UCSD-AML1 (cell line): Measurements from ENCODE around the gene NHS.
"Not testable (repeated sequence)": the region's sequence is repeated elsewhere in the genome, so short reads cannot be mapped to it uniquely, and the experiment has no call there.

Experiments used
- DNase-seq: peaks from one replicate; lab custom pipeline; 2025; ENCODE audit not compliant: unreplicated experiment; lab: John Stamatoyannopoulos, UW

The NHS gene

DNA sequence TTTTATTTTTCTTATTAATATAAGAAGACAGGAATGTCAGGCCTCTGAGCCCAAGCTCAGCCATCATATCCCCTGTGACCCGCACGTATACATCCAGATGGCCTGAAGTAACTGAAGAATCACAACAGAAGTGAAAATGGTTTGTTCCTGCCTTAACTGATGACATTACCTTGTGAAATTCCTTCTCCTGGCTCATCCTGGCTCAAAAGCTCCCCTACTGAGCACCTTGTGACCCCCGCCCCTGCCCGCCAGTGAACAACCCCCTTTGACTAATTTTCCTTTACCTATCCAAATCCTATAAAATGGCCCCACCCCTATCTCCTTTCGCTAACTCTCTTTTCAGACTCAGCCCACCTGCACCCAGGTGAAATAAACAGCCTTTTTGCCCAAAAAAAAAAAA lies 71.3 kb downstream of the NHS start:
- not testable (repeated sequence) for DNase-seq

DNA sequence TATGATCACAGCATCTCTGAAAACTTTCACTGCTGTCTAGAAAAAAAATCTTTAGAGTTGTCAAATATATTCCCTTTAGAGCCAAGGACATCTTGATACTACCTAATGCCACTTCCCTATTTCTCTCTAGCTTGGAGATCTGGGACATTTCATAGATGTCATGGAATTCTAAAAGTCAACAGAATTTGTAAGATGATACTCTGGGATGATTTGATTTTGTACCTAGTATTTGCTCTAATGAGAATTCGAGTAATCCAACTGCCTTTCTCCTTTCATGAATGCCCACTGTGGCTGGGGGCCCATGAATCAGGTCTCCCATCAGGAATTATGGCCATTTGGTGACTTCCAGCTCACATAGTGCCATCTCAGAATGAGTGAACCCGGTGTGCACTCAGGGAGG lies 73.2 kb downstream of the NHS start:
- DNase-seq: no peak

DNA sequence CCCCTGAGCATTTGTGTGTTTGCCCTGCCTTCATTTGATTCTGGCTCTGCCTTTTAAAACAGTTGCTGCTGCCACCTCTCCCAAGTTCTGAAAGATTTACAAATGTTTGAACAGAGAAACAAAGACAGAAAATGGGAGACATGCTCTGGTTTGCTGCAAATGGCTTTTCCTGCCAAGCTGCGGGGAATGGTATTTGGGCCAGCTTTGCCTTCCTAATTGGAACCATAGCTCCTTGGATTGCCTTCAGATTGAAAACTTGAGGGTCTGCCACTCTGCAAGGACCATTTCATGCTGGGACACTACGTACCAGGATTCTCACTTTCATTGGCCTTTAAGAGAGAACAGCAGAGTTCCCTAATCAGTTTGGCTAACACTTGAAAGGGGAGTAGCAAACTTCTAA lies 74.9 kb downstream of the NHS start:
- DNase-seq: no peak

DNA sequence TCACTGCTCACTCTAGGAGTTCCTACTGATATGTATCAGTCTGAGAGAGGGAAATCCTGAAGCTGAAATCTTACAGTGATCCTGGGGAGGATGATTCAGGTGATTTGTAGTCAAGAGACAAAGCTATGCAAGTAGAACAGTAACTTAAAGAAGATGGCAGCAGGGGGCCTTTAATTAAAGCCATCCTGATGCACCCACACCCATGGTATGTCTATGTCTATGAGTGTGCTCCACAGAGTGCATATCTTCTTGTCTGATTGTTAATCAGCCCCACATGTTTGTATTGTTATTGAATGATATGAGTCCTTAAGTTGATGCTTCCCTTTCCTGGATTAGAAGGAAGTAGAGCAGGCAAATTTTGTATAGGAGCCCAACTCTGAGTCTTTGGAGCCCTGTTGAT lies 78.8 kb downstream of the NHS start:
- no peak for DNase-seq

DNA sequence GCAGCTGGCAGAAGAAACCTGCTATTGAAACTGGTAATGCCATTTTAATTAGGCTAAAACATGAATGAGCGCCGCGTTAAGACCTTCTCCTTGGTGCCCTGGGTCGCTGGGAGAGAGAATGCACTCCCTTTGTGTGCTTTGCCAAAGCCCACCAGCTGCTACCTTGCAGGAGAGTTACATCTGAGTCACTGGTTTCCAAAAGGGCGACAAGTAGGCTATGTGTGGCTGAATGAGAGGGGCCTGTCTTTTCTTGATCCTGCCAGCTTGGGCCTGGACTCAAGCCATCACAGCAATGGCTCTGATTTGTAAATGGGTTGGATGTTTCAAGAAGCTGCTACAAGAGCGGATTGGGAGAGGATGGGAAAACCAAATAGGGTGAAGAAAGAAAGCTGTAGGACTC lies 81.5 kb downstream of the NHS start:
- no peak for DNase-seq

DNA sequence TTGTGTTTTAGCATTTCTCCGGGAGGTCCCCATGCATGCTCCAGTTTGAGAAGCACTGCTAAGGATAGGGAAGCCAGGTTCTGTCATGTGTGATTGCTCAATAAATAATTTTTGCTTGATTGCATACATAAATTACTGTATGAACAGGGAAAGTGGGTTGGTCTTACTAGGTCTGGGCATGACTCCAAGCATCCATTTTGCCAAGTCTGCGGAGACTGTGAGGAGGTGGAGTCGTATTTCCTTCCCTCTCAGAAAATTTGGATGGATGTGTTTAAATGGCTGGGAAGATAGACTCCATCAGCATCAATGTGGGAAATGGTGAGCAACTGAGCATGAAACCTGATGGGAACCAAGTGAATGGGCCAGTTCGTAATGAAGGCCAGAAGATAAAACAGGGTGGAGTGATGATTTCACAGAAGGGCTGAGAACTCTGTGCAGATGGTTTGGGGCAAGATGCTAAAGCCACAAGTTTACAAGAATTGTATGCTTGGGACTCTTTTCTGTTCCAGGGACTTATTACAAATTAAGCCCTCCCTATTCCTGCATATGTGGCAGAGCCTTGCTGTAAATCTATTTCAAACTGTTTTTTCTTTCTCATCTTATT lies 84.1 kb downstream of the NHS start:
- no peak for DNase-seq

DNA sequence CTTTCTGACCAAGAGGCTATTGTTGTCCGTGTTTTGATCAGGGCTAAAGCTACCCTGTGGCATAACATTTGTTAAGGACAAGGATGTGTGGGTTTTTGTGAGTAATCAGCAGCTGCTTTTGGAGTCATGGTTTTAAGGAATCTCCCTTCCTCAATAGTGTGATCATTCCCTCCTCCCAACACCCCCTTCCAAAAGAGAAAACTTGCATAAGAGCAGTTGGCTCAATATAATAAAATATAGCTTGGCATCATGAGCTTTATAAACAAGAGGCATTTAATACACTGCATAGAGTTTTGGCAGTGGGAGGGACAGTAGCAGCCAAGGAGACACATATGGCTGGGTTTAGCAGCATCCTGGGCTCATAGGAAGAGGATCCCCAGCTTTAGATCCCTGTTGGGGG lies 84.7 kb downstream of the NHS start:
- no peak for DNase-seq

DNA sequence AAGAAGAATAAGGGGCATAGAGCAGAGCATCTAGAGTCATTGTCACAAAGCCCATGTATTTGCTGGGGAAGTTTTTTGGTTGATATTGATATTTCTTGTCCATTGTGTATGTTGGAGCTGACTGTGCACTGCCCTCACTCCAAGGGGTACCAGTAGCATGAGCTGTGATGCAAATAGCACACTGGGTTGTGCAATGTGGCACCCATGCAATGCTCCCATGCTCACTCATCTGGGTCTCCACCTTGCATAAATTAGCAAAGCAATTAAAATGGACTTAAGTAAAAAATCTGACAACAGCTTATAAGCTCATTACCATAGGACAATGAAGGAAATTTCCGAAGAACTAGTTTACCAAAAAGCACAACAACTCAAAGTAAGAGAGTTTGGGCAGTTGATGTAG lies 87.9 kb downstream of the NHS start:
- DNase-seq: no peak

DNA sequence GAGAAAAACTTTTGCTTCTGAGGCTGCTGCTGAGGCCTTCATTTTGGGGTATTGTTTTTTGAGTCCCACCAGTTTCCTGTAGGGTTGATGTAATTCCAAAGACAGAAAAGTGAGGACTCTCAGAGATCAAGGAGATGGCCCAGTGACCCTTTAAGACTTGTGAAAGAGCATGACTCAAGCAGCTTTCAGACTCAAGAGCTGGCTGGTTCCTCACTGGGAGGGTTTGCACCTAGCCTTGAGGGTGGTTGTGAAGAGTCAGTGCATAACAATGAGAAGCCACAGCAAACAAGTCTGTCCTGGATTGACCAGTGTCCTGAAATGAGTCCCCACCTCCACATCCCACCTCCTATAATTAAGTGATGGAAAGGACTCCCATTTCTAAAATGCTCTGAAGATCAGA lies 89.2 kb downstream of the NHS start:
- no peak for DNase-seq

DNA sequence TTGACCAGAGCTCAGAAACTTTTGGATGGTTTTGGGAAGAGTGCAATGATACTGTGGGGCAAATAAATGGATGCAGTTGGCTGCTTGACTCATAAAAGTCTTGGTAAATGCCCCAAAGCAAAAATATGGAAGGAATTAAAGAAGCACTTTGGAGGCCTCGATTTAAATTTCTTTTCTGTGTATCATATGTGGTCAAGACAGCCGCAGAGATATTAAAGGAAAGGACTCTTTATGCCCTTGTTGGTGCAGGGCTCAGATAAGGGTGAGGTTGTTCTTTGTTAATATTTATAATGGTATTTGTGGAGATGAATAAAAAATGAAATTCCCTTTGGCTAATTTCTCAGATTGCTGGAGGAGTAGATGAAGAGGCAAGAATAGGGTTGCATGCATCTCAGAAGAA lies 90.2 kb downstream of the NHS start:
- DNase-seq: no peak

DNA sequence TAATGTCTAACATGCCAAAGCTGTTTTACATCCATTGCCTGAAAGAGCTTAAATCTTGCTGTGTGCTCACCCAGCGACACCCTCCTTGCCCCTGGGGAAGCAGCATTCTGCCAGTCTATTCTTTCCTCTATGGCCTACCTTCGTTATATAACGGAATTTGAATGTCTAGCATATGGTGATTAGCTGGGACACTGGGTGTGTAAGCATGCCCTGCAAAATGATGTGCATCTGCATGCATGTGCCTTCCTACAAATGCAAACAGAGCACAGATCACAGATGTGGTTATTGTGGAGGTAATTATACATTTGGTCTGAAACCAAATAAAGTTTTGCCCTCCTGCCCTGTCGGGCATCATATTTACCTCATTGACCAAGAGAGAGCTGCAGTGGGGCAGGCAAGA lies 90.8 kb downstream of the NHS start:
- no peak for DNase-seq

DNA sequence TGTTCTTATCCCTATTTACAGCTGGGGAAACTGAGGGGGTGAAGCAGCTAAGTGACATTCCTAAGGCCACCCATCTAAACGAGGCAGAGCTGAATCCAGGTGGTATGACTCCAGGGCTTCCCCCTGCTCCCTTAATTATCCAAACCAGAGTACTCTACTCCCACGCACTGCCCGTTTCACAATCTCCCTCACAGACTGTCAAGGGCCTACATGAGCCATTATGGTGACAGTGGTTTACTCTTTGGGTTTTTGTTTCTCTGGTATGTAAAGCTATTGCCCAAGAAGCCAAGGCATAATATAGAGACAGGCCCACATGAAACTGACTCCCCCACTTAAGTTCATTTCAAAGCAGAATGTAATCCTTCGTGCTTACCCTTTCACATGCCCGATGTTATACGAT lies 95.1 kb downstream of the NHS start:
- no peak for DNase-seq

DNA sequence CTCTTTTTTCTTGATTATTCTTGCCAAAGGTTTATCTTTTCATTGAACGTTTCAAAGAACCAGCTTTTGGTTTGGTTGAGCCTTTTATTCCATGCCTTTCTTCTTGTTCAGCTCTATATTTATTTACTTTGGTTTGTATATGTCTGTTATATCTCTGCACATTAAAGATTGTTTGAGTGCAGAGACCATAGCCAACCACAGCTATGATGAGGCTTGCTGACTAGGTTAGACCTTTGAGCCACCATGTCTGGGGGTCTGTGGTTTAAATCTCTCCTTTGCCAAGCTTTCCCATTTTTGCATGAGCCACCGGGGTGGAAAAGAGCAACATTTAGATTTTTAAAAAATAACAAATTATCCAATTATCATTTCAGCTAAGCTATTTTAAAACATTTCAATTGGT lies 96.1 kb downstream of the NHS start:
- no peak for DNase-seq

DNA sequence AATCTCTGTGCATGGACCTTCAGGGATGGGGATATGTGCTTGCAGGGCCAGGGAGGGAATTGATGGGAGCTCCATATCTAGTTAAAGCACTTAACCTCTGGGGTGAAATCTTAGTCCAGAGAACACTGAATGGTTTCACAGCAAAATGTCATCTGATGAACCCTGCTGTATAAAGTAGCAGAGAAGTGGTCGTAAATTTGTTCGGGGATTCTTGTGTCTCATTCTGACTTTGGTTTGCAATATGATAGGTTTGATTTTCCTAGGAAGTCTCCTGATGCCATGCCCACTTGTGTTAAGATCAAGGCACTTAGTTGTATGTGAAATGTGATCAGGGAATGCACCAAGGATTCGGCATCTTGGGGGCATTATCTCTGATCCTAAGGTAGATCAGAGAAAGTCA lies 96.9 kb downstream of the NHS start:
- no peak for DNase-seq

DNA sequence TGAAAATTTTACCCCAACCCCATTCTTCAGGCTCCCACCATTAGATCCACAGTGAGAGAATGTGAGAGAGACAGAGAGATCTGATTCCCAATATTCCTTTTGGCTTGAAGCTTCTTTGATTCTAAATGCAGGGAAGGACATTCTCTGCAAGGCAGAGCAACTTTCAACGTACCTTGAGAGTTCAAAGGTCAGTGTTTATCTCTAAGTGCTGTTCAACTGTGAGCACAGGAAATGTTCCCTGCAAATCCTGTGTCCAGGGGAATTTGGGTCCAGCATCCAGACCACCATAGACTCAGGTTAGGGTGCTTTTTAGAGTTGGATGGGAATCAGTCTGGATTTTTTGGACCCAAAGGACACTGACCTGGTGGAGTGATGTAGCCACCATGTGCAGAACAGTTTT lies 97.4 kb downstream of the NHS start:
- DNase-seq: no peak

DNA sequence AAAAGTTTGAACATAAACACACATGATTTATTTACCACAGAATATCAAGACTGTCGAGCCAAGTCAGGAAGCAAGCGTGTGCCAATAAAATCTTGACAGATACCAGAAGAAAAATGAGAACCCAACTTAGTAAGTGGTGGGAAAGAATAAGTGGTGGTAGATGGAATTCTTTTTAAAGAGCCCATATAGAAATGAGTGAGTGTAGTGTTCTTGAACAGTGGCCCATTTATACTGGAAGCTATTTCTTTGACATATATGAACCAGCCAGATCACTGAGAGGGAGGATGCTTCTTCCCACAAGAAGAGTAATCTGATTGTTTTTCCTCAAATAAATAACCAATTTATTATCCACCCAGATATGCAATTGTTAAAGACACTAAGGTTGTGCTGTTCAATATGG lies 98.0 kb downstream of the NHS start:
- no peak for DNase-seq

DNA sequence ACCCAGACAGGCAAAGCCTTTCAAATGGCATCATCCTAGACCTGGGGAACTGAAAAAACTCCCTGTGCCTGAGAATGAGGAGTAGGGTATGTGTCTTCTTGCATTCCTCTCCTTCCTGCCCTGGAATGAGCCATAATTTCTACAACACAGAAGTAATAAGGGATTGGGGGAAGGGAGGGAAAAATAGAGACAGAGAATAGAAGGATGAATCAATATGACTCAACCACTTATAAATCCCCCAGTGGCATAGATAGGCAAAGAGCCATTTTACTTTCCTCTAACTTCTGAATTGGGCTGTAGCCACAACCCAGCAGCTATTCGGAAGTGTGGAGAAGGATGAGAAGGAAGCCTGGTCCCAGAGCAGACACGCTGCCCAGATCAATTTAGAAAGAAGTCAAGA lies 99.9 kb downstream of the NHS start:
- DNase-seq: no peak

DNA sequence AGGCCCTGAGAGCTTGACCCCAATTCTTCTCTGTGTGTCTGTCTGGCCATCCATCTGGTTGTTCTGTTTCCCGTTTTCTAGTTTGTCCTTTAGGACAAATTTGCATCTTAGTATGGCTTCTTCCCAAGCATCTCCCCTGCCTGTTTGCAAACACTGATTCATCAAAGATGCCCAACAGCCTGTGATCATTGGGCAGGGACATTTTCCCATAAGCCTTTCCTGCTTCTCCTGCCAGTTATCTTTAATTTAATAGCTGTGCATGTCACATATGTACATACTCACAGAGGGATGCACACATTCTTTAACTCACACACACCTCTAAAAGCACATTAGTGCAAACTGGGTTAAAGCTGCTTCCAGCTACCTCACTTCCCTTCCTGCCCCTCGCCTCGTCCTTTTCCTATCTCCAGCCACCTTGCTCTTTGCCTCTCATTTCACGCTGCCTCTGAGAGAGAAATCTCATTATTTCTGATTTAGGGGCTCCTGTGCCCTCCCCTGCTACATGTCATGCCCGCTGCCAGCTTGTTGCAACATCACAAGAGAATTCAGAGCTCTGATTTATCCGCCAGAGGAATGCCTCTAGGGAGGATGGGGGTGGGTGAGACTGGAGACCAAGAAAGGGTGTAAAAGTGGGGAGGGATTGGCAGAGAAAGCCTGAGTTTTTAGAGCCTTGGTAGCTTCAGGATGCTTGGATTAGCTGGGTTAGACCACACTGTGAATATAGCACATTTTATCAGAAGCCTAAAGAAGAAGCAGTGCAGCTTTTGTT lies 100.6 kb downstream of the NHS start:
- DNase-seq: no peak

DNA sequence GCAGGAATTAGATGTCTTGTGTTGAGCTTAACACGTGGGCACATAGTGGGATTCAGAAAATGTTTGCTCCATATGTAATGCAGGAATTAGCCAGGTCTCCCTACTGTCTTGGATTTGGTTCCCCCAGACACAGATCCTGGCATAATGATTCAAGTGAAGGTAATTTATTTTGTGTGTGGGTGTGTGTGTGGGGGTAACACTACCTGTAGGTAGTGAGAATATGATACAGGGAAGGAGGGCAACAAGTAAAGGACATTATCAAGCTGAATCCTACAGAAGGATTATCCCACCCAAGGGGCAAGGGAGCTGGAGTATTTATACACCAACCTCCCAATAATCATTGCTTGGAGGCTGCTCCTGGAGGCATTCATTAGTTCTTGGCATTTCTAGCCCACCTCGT lies 101.4 kb downstream of the NHS start:
- DNase-seq: no peak

DNA sequence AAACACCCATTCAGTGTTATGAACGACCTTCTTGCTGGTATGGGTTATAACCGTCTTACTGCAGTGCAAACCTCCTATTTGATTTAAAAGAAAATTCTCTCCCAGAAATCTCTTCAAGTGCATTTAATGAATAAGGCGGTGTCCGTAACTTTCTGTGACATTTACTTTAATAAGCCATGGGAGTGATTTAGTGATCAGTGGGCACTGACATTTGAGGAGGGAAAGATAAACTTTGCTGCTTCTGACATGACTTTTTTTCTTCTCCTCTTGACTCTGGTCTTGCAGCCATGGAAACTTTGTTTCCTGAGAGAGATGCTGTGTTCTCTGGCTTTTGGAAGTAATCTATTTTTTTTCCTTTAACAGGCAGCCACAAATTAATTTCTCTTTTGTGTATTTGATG lies 106.1 kb downstream of the NHS start:
- DNase-seq: no peak

DNA sequence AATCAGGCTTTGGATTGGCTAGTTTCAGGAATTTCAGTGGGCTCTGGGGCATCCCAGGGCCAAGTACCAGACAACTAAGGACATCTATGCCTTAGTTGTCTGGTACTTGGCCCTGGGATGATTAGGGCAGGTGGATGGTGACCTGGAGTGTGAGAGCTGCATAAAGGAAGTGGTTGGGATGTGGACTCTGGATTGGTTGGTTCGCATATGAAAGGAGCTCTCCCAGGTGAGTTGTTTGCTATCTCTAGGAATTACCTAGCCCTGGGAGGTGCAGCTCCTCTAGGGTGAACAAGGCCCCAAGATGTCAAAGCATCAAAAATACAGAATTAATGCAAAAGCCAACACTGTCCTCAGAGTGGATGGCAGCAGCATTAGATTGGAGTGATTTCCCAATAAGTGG lies 109.6 kb downstream of the NHS start:
- DNase-seq: no peak

DNA sequence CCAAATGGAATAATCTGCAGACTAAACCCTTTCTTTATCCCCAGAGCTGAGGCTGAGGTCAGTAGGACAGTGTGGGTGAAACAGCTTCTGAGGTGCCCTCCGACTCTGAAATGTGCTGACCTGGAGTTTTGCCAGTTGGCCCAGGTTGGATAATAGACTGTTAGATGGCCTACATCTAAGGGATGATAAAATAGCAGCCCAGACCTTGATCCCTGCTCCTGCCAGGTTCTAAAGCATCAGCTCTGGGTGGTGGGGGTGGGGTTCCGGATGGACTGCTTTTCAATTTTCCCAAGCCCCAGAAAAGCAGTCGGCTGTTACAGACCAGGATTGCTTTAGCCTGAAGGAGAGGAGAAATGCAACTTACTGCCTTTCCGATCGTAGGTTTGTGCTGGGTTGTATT lies 110.4 kb downstream of the NHS start:
- no peak for DNase-seq

DNA sequence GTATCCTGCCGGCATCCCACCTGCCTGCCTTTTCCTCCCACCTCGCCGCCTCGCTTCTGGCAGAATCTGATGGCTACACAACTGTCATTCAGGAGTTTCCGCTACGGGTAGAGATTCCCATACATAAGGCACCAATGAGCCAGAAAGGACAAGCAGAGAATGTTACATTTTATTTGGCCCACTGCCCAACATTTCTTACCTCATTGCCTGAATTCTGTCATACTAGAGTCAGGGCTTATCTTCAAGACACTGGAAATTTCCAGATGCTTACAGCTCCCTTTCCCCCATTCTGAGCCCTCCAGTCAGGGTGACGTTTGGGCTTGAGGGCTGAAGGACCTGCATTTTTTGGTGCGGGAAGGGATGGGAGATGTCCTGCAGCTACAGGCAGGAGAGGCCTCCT lies 113.0 kb downstream of the NHS start:
- no peak for DNase-seq
